Measurements from ENCODE around the gene FAM221B. TPM values are rescaled to one million over a fixed set of nuclear protein-coding genes. Genes with fewer than 3 reads are reported as not detected.

The FAM221B gene
- total RNA-seq, 1 donor from 2014 or later = 1.1 TPM

GRCh38 chr9:35834260-35835215 lies 6.0 kb upstream of the FAM221B start:
- peak overlapping the region; percentile 82 for H3K27ac Mint-ChIP-seq
- TF ChIP-seq, protein P1, sequence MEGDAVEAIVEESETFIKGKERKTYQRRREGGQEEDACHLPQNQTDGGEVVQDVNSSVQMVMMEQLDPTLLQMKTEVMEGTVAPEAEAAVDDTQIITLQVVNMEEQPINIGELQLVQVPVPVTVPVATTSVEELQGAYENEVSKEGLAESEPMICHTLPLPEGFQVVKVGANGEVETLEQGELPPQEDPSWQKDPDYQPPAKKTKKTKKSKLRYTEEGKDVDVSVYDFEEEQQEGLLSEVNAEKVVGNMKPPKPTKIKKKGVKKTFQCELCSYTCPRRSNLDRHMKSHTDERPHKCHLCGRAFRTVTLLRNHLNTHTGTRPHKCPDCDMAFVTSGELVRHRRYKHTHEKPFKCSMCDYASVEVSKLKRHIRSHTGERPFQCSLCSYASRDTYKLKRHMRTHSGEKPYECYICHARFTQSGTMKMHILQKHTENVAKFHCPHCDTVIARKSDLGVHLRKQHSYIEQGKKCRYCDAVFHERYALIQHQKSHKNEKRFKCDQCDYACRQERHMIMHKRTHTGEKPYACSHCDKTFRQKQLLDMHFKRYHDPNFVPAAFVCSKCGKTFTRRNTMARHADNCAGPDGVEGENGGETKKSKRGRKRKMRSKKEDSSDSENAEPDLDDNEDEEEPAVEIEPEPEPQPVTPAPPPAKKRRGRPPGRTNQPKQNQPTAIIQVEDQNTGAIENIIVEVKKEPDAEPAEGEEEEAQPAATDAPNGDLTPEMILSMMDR (conservative IDR thresholded peaks at IDR 0.05) = no peak
- no peak for DNase-seq (ENCODE audit: extremely low spot score, unreplicated experiment)
- H3K27me3 Mint-ChIP-seq = no peaks in the 10 kb centered on the region
- H3K4me1 Mint-ChIP-seq (ENCODE audit: unreplicated experiment) = peaks cover 46% of the 10 kb centered on the region
- peaks cover 4% of the 10 kb centered on the region for H3K36me3 Mint-ChIP-seq
- no peaks in the 10 kb centered on the region for H3K9me3 Mint-ChIP-seq
- H3K4me3 Mint-ChIP-seq = peak overlapping the region; percentile 62

DNA sequence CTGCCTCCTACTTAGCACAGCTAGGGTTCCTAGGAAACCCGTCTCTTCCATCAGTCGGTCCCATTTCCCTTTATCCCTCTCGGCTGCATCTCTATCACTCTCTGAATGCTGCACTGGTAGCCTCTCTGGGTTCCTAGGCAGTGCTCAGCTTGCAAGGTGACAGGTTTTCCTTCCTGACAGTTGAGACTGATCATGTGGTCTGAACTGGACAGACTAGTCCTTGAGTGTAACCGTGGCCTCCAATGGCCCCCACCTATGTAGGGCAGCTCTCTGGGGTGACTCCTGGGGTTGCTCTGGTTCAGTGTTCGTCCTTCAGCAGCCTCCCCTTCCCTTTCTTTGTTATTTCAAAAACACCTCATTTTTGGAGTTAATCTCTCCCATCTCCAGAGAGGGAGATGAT lies 4.3 kb upstream of the FAM221B start:
- no peak for DNase-seq (ENCODE audit: extremely low spot score, unreplicated experiment)
- H3K4me3 Mint-ChIP-seq = peak overlapping the region; percentile 70
- H3K36me3 Mint-ChIP-seq = peaks cover 4% of the 10 kb centered on the region
- no peaks in the 10 kb centered on the region for H3K9me3 Mint-ChIP-seq
- H3K27me3 Mint-ChIP-seq = no peaks in the 10 kb centered on the region
- H3K4me1 Mint-ChIP-seq (ENCODE audit: unreplicated experiment) = peaks cover 56% of the 10 kb centered on the region
- peak overlapping the region; percentile 71 for H3K27ac Mint-ChIP-seq
- TF ChIP-seq, protein P1 (conservative IDR thresholded peaks at IDR 0.05) = no peak

GRCh38 chr9:35831040-35831439 lies 2.5 kb upstream of the FAM221B start:
- peaks cover 59% of the 10 kb centered on the region for H3K4me1 Mint-ChIP-seq (ENCODE audit: unreplicated experiment)
- no peaks in the 10 kb centered on the region for H3K9me3 Mint-ChIP-seq
- no peaks in the 10 kb centered on the region for H3K36me3 Mint-ChIP-seq
- H3K27ac Mint-ChIP-seq = no peak overlapping the region
- peak overlapping the region; percentile 46 for H3K4me3 Mint-ChIP-seq
- DNase-seq (ENCODE audit: extremely low spot score, unreplicated experiment) = no peak
- TF ChIP-seq, protein P1 (conservative IDR thresholded peaks at IDR 0.05) = no peak
- no peaks in the 10 kb centered on the region for H3K27me3 Mint-ChIP-seq

DNA sequence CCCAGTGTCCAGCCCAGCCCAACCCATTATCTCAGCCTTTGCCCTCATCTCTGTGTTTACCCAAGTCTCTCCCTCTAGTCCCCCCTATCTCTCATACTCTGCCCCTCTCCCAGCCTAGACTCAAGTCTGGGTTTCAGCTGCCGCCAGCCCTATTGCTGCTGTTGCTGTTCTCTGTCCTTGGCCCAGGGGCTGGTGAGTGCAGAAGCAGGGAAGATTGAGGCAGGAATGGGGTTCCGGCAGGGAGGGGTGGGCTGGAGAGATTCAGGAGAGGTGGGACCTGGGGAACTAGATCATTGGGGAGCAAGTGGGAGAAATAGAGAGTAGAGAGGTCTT lies 1.2 kb upstream of the FAM221B start:
- Mint-ChIP-seq H3K27me3 (no peaks in the 10 kb centered on the region), H3K4me1 (ENCODE audit: unreplicated experiment) (peaks cover 59% of the 10 kb centered on the region), H3K36me3 (no peaks in the 10 kb centered on the region), H3K27ac (peak overlapping the region; percentile 55), H3K9me3 (no peaks in the 10 kb centered on the region), H3K4me3 (peak overlapping the region; percentile 92)
- no peak for DNase-seq (ENCODE audit: extremely low spot score, unreplicated experiment)
- TF ChIP-seq, protein P1 (conservative IDR thresholded peaks at IDR 0.05) = no peak

DNA sequence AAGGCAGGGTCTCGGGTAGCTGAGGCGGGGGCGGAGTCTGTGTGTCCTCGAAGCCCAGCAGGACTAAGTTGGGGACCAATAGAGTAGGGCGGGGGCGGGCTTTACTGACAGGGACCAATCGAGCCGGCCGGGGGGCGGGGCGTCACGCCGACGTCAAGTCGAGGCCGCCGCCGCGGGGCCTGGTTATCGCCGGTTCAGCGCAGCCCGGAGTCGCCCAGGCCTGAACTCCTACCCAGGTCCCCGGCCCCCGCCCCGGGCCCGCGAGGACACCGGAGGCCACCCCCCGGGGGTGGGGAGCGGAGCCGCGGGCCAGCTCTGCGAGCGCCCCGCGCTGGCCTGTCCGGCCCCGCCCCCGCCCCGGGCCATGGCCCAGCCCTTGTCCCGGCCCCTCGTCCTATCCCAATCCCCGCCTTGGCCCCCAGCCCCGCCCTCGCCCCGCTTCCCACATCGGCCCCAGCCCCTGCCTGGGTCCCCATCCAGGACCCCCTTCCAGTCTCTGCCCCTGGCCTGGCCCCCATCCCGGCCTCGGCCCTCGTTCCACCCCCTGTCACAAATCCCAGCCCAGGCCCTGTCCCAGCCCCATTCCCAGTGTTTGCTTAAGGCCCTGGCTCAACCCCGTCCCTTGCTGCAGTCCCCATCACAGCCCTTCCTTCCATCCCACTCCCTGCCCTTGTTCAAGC lies 692 bp upstream of the FAM221B start, which contains the start of gene TMEM8B:
Gene TMEM8B (plus strand): TSS at position 145 of the 680 bp plus-strand sequence. CDS start 220 bp downstream, at position 365.
- Mint-ChIP-seq H3K9me3 (no peaks in the 10 kb centered on the region), H3K4me3 (peak within 1 kb of the TSS; percentile 97), H3K4me1 (ENCODE audit: unreplicated experiment) (peaks cover 54% of the 10 kb centered on the region), H3K27ac (peak within 1 kb of the TSS; percentile 96), H3K36me3 (no peaks in the 10 kb centered on the region), H3K27me3 (no peaks in the 10 kb centered on the region)
- TF ChIP-seq, protein P1 (conservative IDR thresholded peaks at IDR 0.05) = no peak
- peak; percentile 92 for DNase-seq (ENCODE audit: extremely low spot score, unreplicated experiment)

All from type B pancreatic cell (in vitro differentiated cells).